Stimulated activated CD4-positive, alpha-beta T cell treated with anti-CD3 and anti-CD28 coated beads, Interleukin-12 subunit alpha, Interleukin-12 subunit beta, amount 100 ng/mL, for 48 hours (primary cell): ENCODE measurements around the gene EXOC6.
"Not testable (repeated sequence)": the region's sequence is repeated elsewhere in the genome, so short reads cannot be mapped to it uniquely, and the experiment has no call there.

Experiments used
- DNase-seq, 3 donors: peaks; one replicate each; pipeline ENCODE4 v3.0.0-alpha.2; 2020; ENCODE audit warnings: low read depth in 2 of 3, low spot score in 1 of 3

Gene EXOC6

DNA sequence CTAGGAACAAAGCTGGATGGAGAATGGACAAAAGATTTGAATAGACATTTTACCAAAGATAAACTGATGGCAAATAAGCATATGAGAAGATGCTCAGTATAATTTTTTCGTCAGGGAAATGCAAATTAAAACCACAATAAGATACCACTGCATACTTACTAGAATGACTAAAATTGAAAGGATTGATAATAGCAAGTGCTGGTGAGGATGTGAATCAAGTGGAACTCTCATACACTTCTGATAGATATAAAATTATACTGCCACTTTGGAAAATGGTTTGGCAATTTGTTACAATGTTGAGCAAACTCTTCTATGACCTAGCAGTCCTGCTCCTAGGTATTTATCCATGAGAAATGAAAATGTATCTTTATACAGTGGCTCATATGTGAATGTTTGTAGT is 83.3 kb downstream of the EXOC6 start:
- no peak for DNase-seq

- no peak for DNase-seq
Measured at GRCh38 chr10:92937876-92938275, 89.6 kb downstream of the EXOC6 start.

- DNase-seq = no peak
Measured at GRCh38 chr10:92938841-92939240, 90.5 kb downstream of the EXOC6 start.

- DNase-seq = no peak
Measured at GRCh38 chr10:92942226-92942625, 93.9 kb downstream of the EXOC6 start.

DNA sequence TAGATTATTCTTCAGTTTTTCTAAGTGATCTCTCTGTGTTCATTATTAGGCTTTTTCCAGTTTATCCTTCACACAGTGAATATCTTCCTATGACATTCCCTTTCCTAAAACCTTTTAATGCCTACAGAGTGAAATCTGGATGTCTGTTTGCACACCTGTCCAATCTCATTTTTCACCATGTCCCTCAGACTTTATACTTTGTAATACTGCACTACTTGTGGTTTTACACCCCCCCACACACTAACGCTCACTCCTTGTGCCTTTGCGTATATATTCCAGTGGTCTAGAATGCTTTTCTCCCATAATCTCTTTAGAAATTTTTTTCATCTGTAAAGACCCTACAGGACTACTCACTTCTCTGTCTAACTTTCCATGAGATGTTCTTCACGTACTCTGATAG is 98.2 kb downstream of the EXOC6 start:
- DNase-seq = no peak

DNA sequence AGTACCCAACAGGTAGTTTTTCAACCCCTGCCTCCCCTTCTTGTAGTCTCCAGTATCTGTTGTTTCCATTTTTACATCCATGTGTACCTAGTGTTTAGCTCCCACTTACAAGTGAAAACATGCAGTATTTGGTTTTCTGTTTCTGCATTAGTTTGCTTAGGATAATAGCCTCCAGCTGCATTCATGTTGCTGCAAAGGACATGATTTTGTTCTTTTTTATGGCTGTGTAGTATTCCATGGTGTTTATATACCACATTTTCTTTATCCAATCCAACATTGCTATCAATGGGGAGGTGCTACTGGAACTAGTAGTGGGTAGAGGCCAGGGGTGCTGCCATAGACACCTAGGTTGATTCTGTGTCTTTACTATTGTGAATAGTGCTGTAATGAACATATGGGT is 104.3 kb downstream of the EXOC6 start:
- DNase-seq = not testable (repeated sequence)

DNA sequence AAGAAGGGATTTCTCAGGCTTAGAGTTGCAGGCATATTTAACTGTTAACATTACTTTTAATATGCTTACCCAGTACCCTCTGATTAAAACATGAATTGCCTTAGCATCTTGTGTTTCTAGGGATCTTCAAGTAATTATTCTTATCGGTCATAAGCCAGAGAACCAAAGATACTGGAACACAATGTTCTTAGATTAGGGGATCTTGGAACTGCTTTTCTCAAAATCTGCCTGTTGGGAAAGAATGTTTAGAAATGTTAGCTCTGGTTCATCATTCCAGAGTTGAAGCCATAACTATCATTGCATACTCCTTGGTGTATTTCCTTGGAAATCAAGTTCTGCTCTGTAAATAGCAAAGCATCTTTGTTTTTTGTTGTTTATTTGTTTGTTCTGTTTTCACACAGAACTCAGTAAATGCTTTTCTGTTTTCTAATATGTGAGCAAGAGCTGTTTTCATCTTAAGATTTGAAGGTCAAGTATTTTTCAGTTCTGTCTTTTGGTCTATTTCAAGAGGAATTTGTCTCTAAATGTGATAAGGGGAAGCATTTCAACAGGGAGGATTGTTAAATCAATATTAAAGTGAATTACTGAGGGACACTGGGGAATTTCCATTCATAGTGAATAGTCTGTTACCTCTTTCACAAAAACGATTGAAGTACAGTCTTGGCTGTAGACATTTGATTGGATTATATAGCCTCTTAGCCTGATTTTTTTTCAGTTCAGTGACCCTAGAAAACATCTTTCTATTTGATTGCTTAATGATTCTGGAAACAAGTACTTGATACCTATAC is 109.1 kb downstream of the EXOC6 start:
- DNase-seq = no peak

DNA sequence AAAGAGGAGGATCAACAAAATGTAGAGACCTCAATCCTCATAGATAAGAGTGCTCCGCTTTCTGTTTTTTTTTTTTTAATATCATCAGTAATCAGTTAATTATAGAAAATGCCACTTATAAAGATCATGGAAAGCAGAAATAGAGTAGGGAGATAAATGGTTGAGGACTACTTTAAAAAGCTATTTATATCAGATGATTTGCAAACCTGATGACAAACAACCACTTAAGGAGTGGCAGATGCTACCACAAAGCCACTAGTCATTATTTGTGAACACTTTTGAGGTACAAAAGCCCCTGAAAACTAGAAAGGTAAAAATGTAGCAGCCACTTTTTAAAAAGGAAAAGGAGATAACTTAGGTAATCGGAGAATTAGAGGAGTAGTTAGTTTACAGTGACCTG is 113.3 kb downstream of the EXOC6 start:
- DNase-seq = no peak

DNA sequence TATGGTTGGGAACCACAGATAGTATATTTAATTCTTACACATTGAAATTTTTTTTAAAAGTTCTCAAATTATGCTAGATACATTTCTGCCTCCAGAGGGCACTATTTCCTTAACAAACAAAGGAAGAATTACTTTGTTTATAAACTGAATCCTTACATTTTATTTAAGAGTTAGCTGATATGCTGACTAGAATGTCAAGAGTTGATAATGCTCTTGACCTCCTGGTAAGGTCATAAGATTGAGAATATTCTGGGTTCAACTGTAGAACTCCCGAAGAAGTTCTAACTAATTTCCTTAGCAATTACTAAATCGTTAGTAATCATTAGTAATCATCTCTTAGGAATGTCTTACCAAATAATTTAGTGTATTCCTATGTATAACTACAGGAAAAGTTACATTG is 117.0 kb downstream of the EXOC6 start:
- DNase-seq = peak in 1 of 3 donors; percentile 28

DNA sequence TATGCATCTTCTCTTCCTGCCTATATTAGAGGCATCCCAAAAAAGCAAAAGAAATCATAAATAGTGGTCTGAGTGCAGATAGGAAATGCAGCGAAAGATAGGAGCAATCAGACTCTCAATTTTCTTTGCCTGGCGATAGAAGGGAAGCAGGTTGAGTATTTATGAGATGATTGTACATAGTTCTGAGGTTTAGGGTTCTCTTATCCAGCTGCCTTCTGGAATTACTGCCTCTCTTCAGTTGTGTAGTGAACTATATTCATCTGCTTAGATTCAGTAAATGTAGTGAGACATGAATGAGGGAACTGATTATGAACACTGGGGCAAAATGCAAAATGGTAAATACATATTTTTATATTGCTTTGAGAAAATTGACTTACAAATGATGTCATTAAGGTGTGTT is 119.3 kb downstream of the EXOC6 start:
- no peak for DNase-seq

DNA sequence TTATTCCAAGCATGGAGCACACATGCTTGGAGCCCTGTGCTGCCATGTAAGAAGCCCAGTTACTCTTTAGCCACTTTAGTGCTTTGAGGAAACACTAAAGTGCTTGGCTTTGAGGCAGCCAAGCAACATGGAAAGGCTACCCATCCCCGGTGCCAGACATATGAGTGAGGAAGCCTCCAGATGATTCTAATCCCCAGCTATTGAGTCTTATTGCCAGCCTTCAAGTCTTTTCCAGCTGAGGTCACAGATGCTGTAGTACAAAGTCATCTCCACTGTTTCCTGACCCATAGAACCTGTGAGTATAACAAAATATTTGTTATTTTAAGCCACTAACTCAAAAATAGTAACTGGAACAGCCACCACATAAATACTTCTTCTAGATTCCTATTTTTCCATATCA is 120.8 kb downstream of the EXOC6 start:
- DNase-seq = no peak

- DNase-seq = no peak
Measured at GRCh38 chr10:92970301-92971070, 122.2 kb downstream of the EXOC6 start.

- DNase-seq = no peak
Measured at GRCh38 chr10:92972066-92972870, 123.9 kb downstream of the EXOC6 start.

- DNase-seq = no peak
Measured at GRCh38 chr10:92972886-92973285, 124.6 kb downstream of the EXOC6 start.

- not testable (repeated sequence) for DNase-seq
Measured at GRCh38 chr10:92976278-92976677, 128.0 kb downstream of the EXOC6 start.

DNA sequence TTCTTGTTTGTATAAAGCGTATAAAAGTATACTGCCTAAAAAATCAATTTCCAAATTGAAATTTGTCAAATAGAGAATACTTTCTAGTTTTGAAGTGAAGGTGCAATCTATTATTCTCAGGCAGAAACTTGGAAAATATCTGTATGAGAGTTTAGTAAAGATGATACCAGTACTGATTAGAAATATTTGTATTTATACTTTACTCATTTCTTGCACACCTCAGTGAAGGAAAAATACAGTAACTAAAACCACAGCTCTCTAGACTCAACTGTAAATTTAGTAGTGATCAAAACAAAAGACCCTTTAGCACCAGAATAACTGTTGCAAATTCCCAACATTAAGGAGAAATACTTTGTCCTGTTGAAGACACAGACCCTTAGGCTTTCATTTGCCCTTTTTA is 140.9 kb downstream of the EXOC6 start:
- DNase-seq = no peak

- DNase-seq = peak in 2 of 3 donors; percentile 9 to 34
Measured at GRCh38 chr10:92990615-92991014, 142.3 kb downstream of the EXOC6 start.

- DNase-seq = no peak
Measured at GRCh38 chr10:92991513-92991912, 143.2 kb downstream of the EXOC6 start.

GRCh38 chr10:92993699-92994272 is 145.5 kb downstream of the EXOC6 start:
- no peak for DNase-seq

DNA sequence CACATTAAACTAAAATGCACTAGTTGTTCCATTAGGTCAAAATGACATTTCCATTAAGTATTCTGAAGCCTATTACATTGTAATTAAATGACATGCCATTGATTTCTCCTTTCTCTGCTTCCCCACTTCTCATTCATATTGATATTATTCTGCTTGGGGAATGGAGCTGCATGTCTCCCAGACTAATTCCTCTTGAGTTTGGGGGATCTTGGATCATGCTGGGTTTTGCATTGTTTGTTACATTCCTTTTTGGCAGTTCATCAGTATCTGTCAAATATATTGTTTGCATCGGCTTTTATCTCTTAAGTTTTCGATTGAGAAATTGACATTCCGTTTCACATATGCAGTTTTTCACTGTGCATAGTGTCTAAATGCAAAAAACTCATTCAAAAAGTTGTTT is 147.2 kb downstream of the EXOC6 start:
- no peak for DNase-seq

- DNase-seq = no peak
Measured at GRCh38 chr10:92997620-92998019, 149.3 kb downstream of the EXOC6 start.
